ENCODE results near the gene FOXI3. TPM values are rescaled to one million over a fixed set of nuclear protein-coding genes. Genes with fewer than 3 reads are reported as not detected.

The FOXI3 gene
- 0.21 TPM in 1 of 2 replicates, not detected in the other for total RNA-seq

DNA sequence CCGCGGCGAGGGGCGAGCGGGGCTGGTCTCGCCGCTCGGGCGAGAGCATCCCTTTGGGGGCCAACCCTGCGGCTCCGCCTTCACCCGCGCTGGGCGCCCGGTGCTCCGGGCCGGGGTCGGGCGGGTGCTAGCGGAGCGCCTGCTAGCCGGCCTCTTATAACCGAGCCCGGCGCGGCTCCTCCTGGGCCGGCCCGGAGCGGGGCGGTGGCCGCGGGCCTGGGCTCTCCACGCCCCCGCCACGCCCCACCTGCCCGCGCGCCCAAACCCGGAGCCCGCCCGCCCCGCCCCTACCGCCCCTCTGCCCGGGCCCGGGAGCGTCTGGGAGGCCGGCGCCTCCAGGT, at the start of gene FOXI3:
FOXI3 (minus strand) TSS at position 129 of the 341 bp plus-strand sequence. CDS start 158 bp downstream, outside the sequence.
- DNase-seq (ENCODE audit: low read depth), result no peak
- peaks cover 35% of the 10 kb centered on the region for H3K27me3 ChIP-seq (ENCODE audit: control insufficient read depth, insufficient read depth, low read length)
- TF ChIP-seq, protein P1, sequence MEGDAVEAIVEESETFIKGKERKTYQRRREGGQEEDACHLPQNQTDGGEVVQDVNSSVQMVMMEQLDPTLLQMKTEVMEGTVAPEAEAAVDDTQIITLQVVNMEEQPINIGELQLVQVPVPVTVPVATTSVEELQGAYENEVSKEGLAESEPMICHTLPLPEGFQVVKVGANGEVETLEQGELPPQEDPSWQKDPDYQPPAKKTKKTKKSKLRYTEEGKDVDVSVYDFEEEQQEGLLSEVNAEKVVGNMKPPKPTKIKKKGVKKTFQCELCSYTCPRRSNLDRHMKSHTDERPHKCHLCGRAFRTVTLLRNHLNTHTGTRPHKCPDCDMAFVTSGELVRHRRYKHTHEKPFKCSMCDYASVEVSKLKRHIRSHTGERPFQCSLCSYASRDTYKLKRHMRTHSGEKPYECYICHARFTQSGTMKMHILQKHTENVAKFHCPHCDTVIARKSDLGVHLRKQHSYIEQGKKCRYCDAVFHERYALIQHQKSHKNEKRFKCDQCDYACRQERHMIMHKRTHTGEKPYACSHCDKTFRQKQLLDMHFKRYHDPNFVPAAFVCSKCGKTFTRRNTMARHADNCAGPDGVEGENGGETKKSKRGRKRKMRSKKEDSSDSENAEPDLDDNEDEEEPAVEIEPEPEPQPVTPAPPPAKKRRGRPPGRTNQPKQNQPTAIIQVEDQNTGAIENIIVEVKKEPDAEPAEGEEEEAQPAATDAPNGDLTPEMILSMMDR (IDR thresholded peaks at IDR 0.05; ENCODE audit: insufficient read depth, low read length, poor library complexity, severe bottlenecking), result no peak
- no peaks in the 10 kb centered on the region for H3K36me3 ChIP-seq (ENCODE audit: control insufficient read depth, insufficient read depth, low read length)
- H3K4me3 ChIP-seq (ENCODE audit: low read depth, low read length), result no peak within 1 kb of the TSS

DNA sequence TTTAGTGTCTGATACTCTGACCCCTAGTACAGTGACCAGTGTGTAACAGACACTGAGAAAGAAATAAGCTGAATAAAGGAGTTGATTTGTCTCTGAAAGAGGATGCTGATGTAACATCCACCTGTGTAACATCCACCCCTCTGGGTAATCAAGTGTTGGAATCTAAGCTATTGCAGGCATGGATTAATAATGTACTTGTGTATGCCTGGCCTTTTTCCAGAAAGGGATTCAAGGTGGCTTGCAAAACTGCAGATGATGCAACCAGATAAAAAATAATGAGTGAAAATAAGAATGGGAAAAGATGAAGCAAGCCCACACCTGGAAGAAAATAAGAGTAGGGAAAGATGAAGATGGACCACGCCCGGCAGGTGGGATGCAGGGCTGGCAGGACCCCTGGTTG, 48.2 kb upstream of the FOXI3 start:
- DNase-seq (ENCODE audit: low read depth), result no peak
- Histone ChIP-seq H3K4me3 (ENCODE audit: low read depth, low read length) (no peak overlapping the region), H3K27me3 (ENCODE audit: control insufficient read depth, insufficient read depth, low read length) (no peaks in the 10 kb centered on the region), H3K36me3 (ENCODE audit: control insufficient read depth, insufficient read depth, low read length) (no peaks in the 10 kb centered on the region)
- TF ChIP-seq, protein P1 (IDR thresholded peaks at IDR 0.05; ENCODE audit: insufficient read depth, low read length, poor library complexity, severe bottlenecking), result no peak

DNA sequence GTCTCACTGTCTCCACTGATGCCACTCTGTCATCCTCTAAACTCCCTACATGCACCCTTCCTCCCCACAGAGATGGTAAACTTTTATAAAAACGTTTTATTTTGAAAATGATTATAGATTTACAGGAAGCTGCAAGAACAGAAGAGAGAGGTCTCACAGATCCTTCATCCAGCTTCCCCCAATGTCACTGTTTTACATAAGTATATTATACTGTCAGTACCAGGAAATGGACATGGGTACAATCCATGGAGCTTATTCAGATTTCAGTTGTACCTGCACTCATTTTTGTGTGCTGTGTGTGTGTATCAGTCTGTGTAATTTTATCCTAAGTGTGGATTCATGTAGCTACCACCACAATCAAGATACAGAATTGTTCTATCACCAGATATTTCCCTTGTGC, 46.7 kb upstream of the FOXI3 start:
- Histone ChIP-seq H3K27me3 (ENCODE audit: control insufficient read depth, insufficient read depth, low read length) (no peaks in the 10 kb centered on the region), H3K36me3 (ENCODE audit: control insufficient read depth, insufficient read depth, low read length) (no peaks in the 10 kb centered on the region), H3K4me3 (ENCODE audit: low read depth, low read length) (no peak overlapping the region)
- no peak for DNase-seq (ENCODE audit: low read depth)
- TF ChIP-seq, protein P1 (IDR thresholded peaks at IDR 0.05; ENCODE audit: insufficient read depth, low read length, poor library complexity, severe bottlenecking), result no peak

DNA sequence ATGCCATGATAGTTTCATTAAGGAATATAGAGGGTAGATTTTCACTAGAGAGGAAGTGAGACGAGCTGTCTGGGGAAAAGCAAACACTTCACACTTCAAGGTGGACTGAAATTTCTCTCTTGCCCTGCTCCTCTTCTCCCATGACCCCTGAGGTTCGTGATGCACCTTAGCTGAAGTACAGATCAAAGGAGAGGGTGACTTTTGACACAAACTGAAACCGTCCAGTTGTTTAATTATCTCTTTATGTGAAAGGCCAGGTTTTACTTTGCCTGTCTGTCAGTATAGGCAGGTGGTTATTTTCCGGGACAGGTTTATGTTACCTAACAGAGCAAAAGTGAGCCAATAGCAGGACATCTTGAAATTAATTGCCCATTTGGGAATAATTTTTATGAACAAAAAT, 41.0 kb upstream of the FOXI3 start:
- Histone ChIP-seq H3K27me3 (ENCODE audit: control insufficient read depth, insufficient read depth, low read length) (no peaks in the 10 kb centered on the region), H3K36me3 (ENCODE audit: control insufficient read depth, insufficient read depth, low read length) (no peaks in the 10 kb centered on the region), H3K4me3 (ENCODE audit: low read depth, low read length) (no peak overlapping the region)
- DNase-seq (ENCODE audit: low read depth), result no peak
- TF ChIP-seq, protein P1 (IDR thresholded peaks at IDR 0.05; ENCODE audit: insufficient read depth, low read length, poor library complexity, severe bottlenecking), result no peak

DNA sequence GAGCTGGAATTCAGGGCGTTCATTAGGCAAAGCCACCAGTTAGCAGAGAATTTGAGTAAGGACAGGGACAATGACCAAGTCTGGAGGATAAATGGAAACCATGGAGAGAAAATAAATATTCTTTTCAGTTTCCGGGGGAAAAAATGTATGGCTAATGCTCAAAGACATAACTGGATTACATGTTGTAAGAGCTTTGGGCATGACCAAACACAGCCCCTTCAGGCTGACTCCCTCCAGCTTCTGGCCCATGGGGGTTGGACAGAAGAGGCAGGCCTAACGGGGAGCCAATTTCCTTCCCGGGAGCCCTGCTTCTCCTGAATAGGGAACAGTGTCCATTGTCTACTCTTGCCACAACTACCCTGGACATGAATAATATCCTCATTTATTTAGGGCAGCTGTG, 39.5 kb upstream of the FOXI3 start:
- TF ChIP-seq, protein P1 (IDR thresholded peaks at IDR 0.05; ENCODE audit: insufficient read depth, low read length, poor library complexity, severe bottlenecking), result no peak
- no peaks in the 10 kb centered on the region for H3K27me3 ChIP-seq (ENCODE audit: control insufficient read depth, insufficient read depth, low read length)
- no peak for DNase-seq (ENCODE audit: low read depth)

DNA sequence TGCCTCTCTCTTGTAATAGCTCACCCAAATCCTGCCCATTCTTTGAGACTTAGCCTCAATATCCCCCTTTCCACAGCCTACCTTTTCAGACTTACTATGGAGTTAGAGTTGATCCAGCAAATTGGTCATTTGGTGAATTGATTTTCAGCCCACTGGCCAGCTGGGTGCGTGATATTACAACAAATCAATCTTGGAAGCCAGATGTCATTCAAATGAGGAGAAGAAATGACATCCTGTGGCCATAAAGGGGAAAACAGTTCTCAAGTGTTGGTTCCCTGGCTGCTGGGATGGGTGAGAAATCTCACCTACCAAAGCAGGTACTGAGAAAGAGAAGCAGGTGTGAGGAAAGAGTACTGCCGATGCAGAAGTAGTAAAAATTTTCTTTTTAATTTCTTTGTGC, 36.7 kb upstream of the FOXI3 start:
- no peaks in the 10 kb centered on the region for H3K27me3 ChIP-seq (ENCODE audit: control insufficient read depth, insufficient read depth, low read length)
- TF ChIP-seq, protein P1 (IDR thresholded peaks at IDR 0.05; ENCODE audit: insufficient read depth, low read length, poor library complexity, severe bottlenecking), result no peak

More for the DNA sequence above, 39.5 kb upstream of the FOXI3 start:
- Histone ChIP-seq H3K36me3 (ENCODE audit: control insufficient read depth, insufficient read depth, low read length) (no peaks in the 10 kb centered on the region), H3K4me3 (ENCODE audit: low read depth, low read length) (no peak overlapping the region)

More for the DNA sequence above, 36.7 kb upstream of the FOXI3 start:
- Histone ChIP-seq H3K4me3 (ENCODE audit: low read depth, low read length) (no peak overlapping the region), H3K36me3 (ENCODE audit: control insufficient read depth, insufficient read depth, low read length) (no peaks in the 10 kb centered on the region)
- no peak for DNase-seq (ENCODE audit: low read depth)
